Measurements from ENCODE around the gene TRAPPC10.

TRAPPC10 gene

GRCh38 chr21:43983860-43984420, 28.2 kb upstream of the TRAPPC10 start:
- no peak for DNase-seq

- DNase-seq: no peak
These were observed 27.0 kb upstream of the TRAPPC10 start for GRCh38 chr21:43984905-43985689.

GRCh38 chr21:43985690-43986251, 26.3 kb upstream of the TRAPPC10 start:
- DNase-seq: no peak

- no peak for DNase-seq
These were observed 25.3 kb upstream of the TRAPPC10 start for GRCh38 chr21:43986544-43987451.

GRCh38 chr21:43987509-43987908, 24.6 kb upstream of the TRAPPC10 start:
- DNase-seq: no peak

GRCh38 chr21:43988016-43988415, 24.1 kb upstream of the TRAPPC10 start:
- no peak for DNase-seq

- no peak for DNase-seq
These were observed 23.4 kb upstream of the TRAPPC10 start for GRCh38 chr21:43988506-43989230.

- DNase-seq: no peak
These were observed 22.7 kb upstream of the TRAPPC10 start for GRCh38 chr21:43989401-43989800.

GRCh38 chr21:43991447-43991991, 20.6 kb upstream of the TRAPPC10 start:
- DNase-seq: no peak

GRCh38 chr21:43992121-43992520, 20.0 kb upstream of the TRAPPC10 start:
- DNase-seq: no peak

GRCh38 chr21:43993420-43993934, 18.6 kb upstream of the TRAPPC10 start:
- no peak for DNase-seq

- no peak for DNase-seq
These were observed 18.0 kb upstream of the TRAPPC10 start for GRCh38 chr21:43994085-43994484.

GRCh38 chr21:43994646-43995045, 17.5 kb upstream of the TRAPPC10 start:
- DNase-seq: no peak

GRCh38 chr21:43995521-43996105, 16.5 kb upstream of the TRAPPC10 start:
- DNase-seq: no peak

GRCh38 chr21:43997766-43998742, 14.1 kb upstream of the TRAPPC10 start:
- no peak for DNase-seq

- no peak for DNase-seq
These were observed 11.7 kb upstream of the TRAPPC10 start for GRCh38 chr21:44000360-44000759.

GRCh38 chr21:44002511-44002910, 9.6 kb upstream of the TRAPPC10 start:
- no peak for DNase-seq

GRCh38 chr21:44003307-44003966, 8.7 kb upstream of the TRAPPC10 start:
- no peak for DNase-seq

- DNase-seq: no peak
These were observed 7.0 kb upstream of the TRAPPC10 start for GRCh38 chr21:44005071-44005470.

- no peak for DNase-seq
These were observed 6.5 kb upstream of the TRAPPC10 start for GRCh38 chr21:44005593-44005992.
